ENCODE data around the gene DLK2. TPM values are rescaled to one million over a fixed set of nuclear protein-coding genes. Genes with fewer than 3 reads are reported as not detected.

The DLK2 gene
- total and polyA plus RNA-seq, 2 of the 13 experiments (the other 11 are each of a cell fraction or from before 2014, with no cell fraction given): 1.2 to 3.8 TPM

DNA sequence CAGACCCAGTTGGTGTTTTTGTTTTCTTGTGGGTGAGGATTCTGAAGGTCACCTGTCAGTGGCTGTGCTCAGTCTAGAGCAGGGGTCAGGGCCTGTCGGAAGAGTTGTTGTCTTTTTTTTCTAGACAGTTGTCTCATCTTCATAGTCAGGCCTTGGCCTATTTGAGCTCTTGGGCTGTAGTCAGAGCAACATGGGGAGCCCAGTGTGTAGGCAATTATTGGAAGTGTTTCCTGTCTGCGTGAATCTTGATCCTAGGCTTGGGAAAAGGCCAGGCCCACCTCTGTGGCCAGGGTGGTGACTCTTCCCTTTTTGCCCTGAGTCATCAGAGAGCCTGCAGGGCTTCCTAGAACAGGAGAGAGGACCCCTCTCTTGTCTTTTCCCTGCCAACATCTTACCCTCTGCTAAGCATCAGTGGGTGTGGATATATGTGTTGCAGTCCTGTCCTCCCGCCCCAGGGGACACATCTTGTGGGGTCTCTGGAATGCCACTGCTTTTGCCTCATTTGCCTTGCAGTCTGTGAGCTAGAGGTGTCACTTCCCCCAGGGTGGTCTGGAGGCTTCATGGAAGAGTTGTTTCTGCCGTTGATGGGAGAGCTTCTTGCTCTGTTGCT, 33.4 kb upstream of the DLK2 start (continued):
- TF ChIP-seq ZFP91 (CRISPR knock-in tag; IDR thresholded peaks at IDR 0.05; ENCODE audit: borderline replicate concordance) (no peak), ZNF10 (CRISPR knock-in tag; IDR thresholded peaks at IDR 0.05; ENCODE audit: borderline replicate concordance, low read depth) (no peak), ZNF207 (IDR thresholded peaks at IDR 0.05; ENCODE audit: borderline replicate concordance) (no peak), ZNF431 (CRISPR knock-in tag; IDR thresholded peaks at IDR 0.05; ENCODE audit: borderline replicate concordance, low read depth) (no peak), HOXD1 (CRISPR knock-in tag; IDR thresholded peaks at IDR 0.05) (peak; percentile 77; the same call in 1 of the 2 replicates), RNF2 (conservative IDR thresholded peaks at IDR 0.05; ENCODE audit: low read depth) (no peak), AFF4 (CRISPR knock-in tag; IDR thresholded peaks at IDR 0.05) (no peak), ZNF12 (CRISPR knock-in tag; IDR thresholded peaks at IDR 0.05) (no peak), ELF4 (CRISPR knock-in tag; IDR thresholded peaks at IDR 0.05; ENCODE audit: borderline replicate concordance) (0 out of 2 replicates have a peak, but pooled peaks have one; percentile 31), E2F5 (CRISPR knock-in tag; conservative IDR thresholded peaks at IDR 0.05) (no peak), ELF1 (CRISPR knock-in tag; IDR thresholded peaks at IDR 0.05) (0 out of 2 replicates have a peak, but pooled peaks have one; percentile 39), KLF16 (CRISPR knock-in tag; IDR thresholded peaks at IDR 0.05) (no peak), ZNF569 (CRISPR knock-in tag; IDR thresholded peaks at IDR 0.05; ENCODE audit: borderline replicate concordance) (no peak), REPIN1 (CRISPR knock-in tag; IDR thresholded peaks at IDR 0.05; ENCODE audit: borderline replicate concordance, low read depth) (no peak), PAX8 (CRISPR knock-in tag; IDR thresholded peaks at IDR 0.05; ENCODE audit: borderline replicate concordance) (no peak), TAF15 (IDR thresholded peaks at IDR 0.05; ENCODE audit: low read depth, low read length, poor library complexity, severe bottlenecking) (no peak)
- TF ChIP-seq, protein P1, sequence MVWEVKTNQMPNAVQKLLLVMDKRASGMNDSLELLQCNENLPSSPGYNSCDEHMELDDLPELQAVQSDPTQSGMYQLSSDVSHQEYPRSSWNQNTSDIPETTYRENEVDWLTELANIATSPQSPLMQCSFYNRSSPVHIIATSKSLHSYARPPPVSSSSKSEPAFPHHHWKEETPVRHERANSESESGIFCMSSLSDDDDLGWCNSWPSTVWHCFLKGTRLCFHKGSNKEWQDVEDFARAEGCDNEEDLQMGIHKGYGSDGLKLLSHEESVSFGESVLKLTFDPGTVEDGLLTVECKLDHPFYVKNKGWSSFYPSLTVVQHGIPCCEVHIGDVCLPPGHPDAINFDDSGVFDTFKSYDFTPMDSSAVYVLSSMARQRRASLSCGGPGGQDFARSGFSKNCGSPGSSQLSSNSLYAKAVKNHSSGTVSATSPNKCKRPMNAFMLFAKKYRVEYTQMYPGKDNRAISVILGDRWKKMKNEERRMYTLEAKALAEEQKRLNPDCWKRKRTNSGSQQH (CRISPR knock-in tag; IDR thresholded peaks at IDR 0.05; ENCODE audit: low read depth): peak; percentile 91; the same call in 1 of the 2 replicates
